HepG2 (cell line): ENCODE data around the gene CMTM2. TPM values are rescaled to one million over a fixed set of nuclear protein-coding genes. Genes with fewer than 3 reads are reported as not detected.
A peak's percentile ranks its signal among the peaks of the same experiment; 100 is the strongest.

ENCODE experiments used
- ATAC-seq: fragments of 200-7000 bp; cut with Tn5 transposase; 3 replicates; pipeline ENCODE4 v1.9.1; 2020; ENCODE audit warnings: mild to moderate bottlenecking, moderate library complexity
- BruUV-seq: library from RNA; stranded (reverse); fragments of 400-500 nt; replicated peaks from 2 replicates; lab custom pipeline; 2021; lab: Mats Ljungman, UMichigan
- CTCF ChIA-PET: fragments of 300-600 bp; formaldehyde crosslinking; extraction: SDS; loops from one replicate; lab custom pipeline; 2021; ENCODE audit warnings: low total read pairs, inconsistent platforms, low intra/inter-chr PET ratio; lab: Yijun Ruan, JAX
- POLR2A ChIA-PET: fragments of 350-600 bp; sonication (Branson Sonifier 250); formaldehyde crosslinking; loops from one replicate; lab custom pipeline; 2020; ENCODE audit warnings: antibody characterized with exemption, inconsistent platforms; lab: Yijun Ruan, JAX
- DNase-seq: peaks from one replicate; pipeline ENCODE4 v3.0.0-alpha.2; 2015; ENCODE audit warnings: low spot score
- FAIRE-seq: peaks from 3 replicates; lab custom pipeline; 2011; peaks lifted over from hg19 to GRCh38; lab: Jason Lieb, UNC
- H2AFZ ChIP-seq: one replicate; pipeline ENCODE4 v1.6.1; 2011; ENCODE audit warnings: low read length, inconsistent platforms
- H3K27ac ChIP-seq: fragments of 300-600 bp; 3 replicates; pipeline ENCODE4 v1.8.0; 2011; ENCODE audit warnings: mixed run types, mild to moderate bottlenecking, mixed read lengths, low read length, inconsistent platforms; ENCODE audit not compliant: insufficient read depth; ENCODE audit errors: extremely low read length
- H3K27me3 ChIP-seq, 2 experiments: fragments of 200-600 bp in 1 of 2; 2 replicates in 1 of 2; 3 replicates in 1 of 2; pipeline versions ENCODE4 v1.6.0 to v1.8.0; 2011; ENCODE audit warnings: low read length in 2 of 2, mild to moderate bottlenecking in 2 of 2, moderate library complexity in 2 of 2, inconsistent platforms in 1 of 2; ENCODE audit not compliant: insufficient read depth in 2 of 2, control insufficient read depth in 1 of 2
- H3K36me3 ChIP-seq, 2 experiments: fragments of 200-600 bp in 1 of 2; replicated peaks in 1 of 2; 2 replicates in 1 of 2; 3 replicates in 1 of 2; pipeline versions ENCODE4 v1.5.1 to v1.8.0; 2011; ENCODE audit warnings: low read length in 2 of 2, inconsistent platforms in 1 of 2; ENCODE audit not compliant: insufficient read depth in 2 of 2, control insufficient read depth in 1 of 2
- H3K4me1 ChIP-seq: 2 replicates; pipeline ENCODE4 v1.5.1; 2012; ENCODE audit warnings: low read length, inconsistent platforms; ENCODE audit not compliant: insufficient read depth
- H3K4me2 ChIP-seq: 2 replicates; pipeline ENCODE4 v1.6.0; 2011; ENCODE audit warnings: low read depth, low read length, inconsistent platforms
- H3K4me3 ChIP-seq, 3 experiments: fragments of 200-600 bp in 1 of 3; sonication (generic), shearing (Covaris generic) in 1 of 3; replicated peaks in 1 of 3; 2 replicates each; pipeline ENCODE4 v1.5.1; 2011 to 2016; ENCODE audit warnings: low read length in 3 of 3, inconsistent platforms in 2 of 3, low read depth in 2 of 3, mild to moderate bottlenecking in 2 of 3, control low read depth in 1 of 3, mixed read lengths in 1 of 3; ENCODE audit not compliant: insufficient read depth in 1 of 3
- H3K79me2 ChIP-seq: one replicate; pipeline ENCODE4 v1.6.1; 2011; ENCODE audit warnings: low read length, inconsistent platforms; ENCODE audit not compliant: insufficient read depth
- H3K9ac ChIP-seq: 2 replicates; pipeline ENCODE4 v1.6.0; 2011; ENCODE audit warnings: mild to moderate bottlenecking, low read depth, low read length, inconsistent platforms; ENCODE audit not compliant: insufficient read depth
- H3K9me3 ChIP-seq: 2 replicates; pipeline ENCODE4 v1.5.1; 2012; ENCODE audit warnings: mild to moderate bottlenecking, low read length
- H4K20me1 ChIP-seq: 2 replicates; pipeline ENCODE4 v1.6.0; 2011; ENCODE audit warnings: inconsistent platforms, mild to moderate bottlenecking, low read length, moderate library complexity; ENCODE audit not compliant: insufficient read depth
- EP300 ChIP-seq, 3 experiments: sonication (generic) in 1 of 3; formaldehyde crosslinking in 1 of 3; IDR thresholded peaks; 2 replicates each; pipeline versions ENCODE4 v1.5.1 to v1.6.1; 2011 to 2020; ENCODE audit warnings: low read depth in 2 of 3, low read length in 2 of 3, borderline replicate concordance in 1 of 3, improper control_type of control experiment in 1 of 3, mild to moderate bottlenecking in 1 of 3, missing genetic modification reagents in 1 of 3, moderate library complexity in 1 of 3
- HNRNPK ChIP-seq: fragments of 200-400 bp; formaldehyde crosslinking; IDR thresholded peaks from 2 replicates; pipeline ENCODE4 v1.6.1; 2018; ENCODE audit warnings: low read length, low read depth, moderate library complexity, mild to moderate bottlenecking; ENCODE audit not compliant: poor library complexity, severe bottlenecking
- MAFF ChIP-seq: IDR thresholded peaks from 2 replicates; pipeline ENCODE4 v1.6.1; 2011; ENCODE audit warnings: low read depth, low read length, improper control_type of control experiment
- MAFK ChIP-seq, 2 experiments: IDR thresholded peaks in 1 of 2; conservative IDR thresholded peaks in 1 of 2; 2 replicates each; pipeline ENCODE4 v1.6.1; 2011; ENCODE audit warnings: improper control_type of control experiment in 2 of 2, low read length in 2 of 2
- PCBP2 ChIP-seq: fragments of 200-400 bp; formaldehyde crosslinking; optimal IDR thresholded peaks from 2 replicates; pipeline ENCODE3; 2018; ENCODE audit warnings: low read length, low read depth; ENCODE audit not compliant: poor library complexity, severe bottlenecking
- RBM22 ChIP-seq: fragments of 200-400 bp; formaldehyde crosslinking; optimal IDR thresholded peaks from 2 replicates; pipeline ENCODE3; 2017; ENCODE audit warnings: mild to moderate bottlenecking, low read length, moderate library complexity
- SAP130 ChIP-seq: IDR thresholded peaks from 2 replicates; pipeline ENCODE4 v1.6.1; 2016; ENCODE audit warnings: low read depth
- SKI ChIP-seq: fragments of 450-650 bp; IDR thresholded peaks from one replicate; pipeline ENCODE4 v1.6.1; 2018; ENCODE audit warnings: mild to moderate bottlenecking; ENCODE audit not compliant: partially characterized antibody
- SP2 ChIP-seq: sonication (generic); formaldehyde crosslinking; IDR thresholded peaks from 2 replicates; pipeline ENCODE4 v1.5.1; 2020; ENCODE audit warnings: mild to moderate bottlenecking, missing genetic modification reagents
- ZNF256 ChIP-seq: sonication (generic); formaldehyde crosslinking; conservative IDR thresholded peaks from 2 replicates; pipeline ENCODE4 v1.4.0; 2020; ENCODE audit warnings: missing genetic modification reagents
- ZNF484 ChIP-seq: sonication (generic); formaldehyde crosslinking; IDR thresholded peaks from 2 replicates; pipeline ENCODE4 v1.5.1; 2020; ENCODE audit warnings: mild to moderate bottlenecking, low read depth, missing genetic modification reagents, borderline replicate concordance
- ZNF543 ChIP-seq: sonication (generic); formaldehyde crosslinking; IDR thresholded peaks from 2 replicates; pipeline ENCODE4 v1.4.0; 2020; ENCODE audit warnings: mild to moderate bottlenecking, missing genetic modification reagents
- ZNF773 ChIP-seq: sonication (generic); formaldehyde crosslinking; IDR thresholded peaks from 2 replicates; pipeline ENCODE4 v1.4.0; 2020; ENCODE audit warnings: missing genetic modification reagents, borderline replicate concordance
- ZNF878 ChIP-seq: sonication (generic); formaldehyde crosslinking; IDR thresholded peaks from 2 replicates; pipeline ENCODE4 v1.8.1; 2023; ENCODE audit warnings: mild to moderate bottlenecking, missing genetic modification reagents, moderate library complexity
- WGBS: methylation state at CpG from one replicate; pipeline ENCODE4 v1.1.6; 2017; ENCODE audit warnings: low lambda C conversion rate; 5-methylcytosine and 5-hydroxymethylcytosine counted together
- in situ Hi-C: cut with HindIII; loops from 2 replicates; pipeline ENCODE4 v1.10.0; 2017; ENCODE audit warnings: low pct_unique_long_range_greater_than_20kb; ENCODE audit not compliant: extremely low pct_ligation_motif_present
- intact Hi-C: fragments of 100-400 bp; cut with micrococcal nuclease; formaldehyde crosslinking; loops from one replicate; pipeline ENCODE4 v1.10.0; 2022; ENCODE audit not compliant: unreplicated experiment
- polyA plus RNA-seq, 8 experiments: library from polyadenylated mRNA; depleted of rRNA in 3 of 8; stranded (reverse) in 7 of 8; unstranded in 1 of 8; fragments of >200 nt; fragmentation: Illumina TruSeq in 4 of 8; extraction: Trizol in 4 of 8; gene quantifications; 2 replicates each; pipeline versions ENCODE4 v1.2.1 to v1.2.3, GENCODE V29; 2011 to 2016; ENCODE audit warnings: low read depth in 4 of 8, missing spikeins in 1 of 8, mixed read lengths in 1 of 8; ENCODE audit not compliant: insufficient read depth in 1 of 8
- total RNA-seq, 5 experiments: library from RNA; depleted of rRNA; stranded (reverse); fragments of >200 nt; fragmentation: Illumina TruSeq; extraction: Trizol; gene quantifications; 2 replicates each; pipeline ENCODE4 v1.2.3, GENCODE V29; 2016; ENCODE audit warnings: low read depth in 1 of 5
- TF ChIP-seq, protein P1 (sequence below): sonication (generic); formaldehyde crosslinking; IDR thresholded peaks from 2 replicates; pipeline ENCODE4 v1.5.0; 2020; ENCODE audit warnings: missing genetic modification reagents

Gene CMTM2
- total and polyA plus RNA-seq, 2 of the 13 experiments (the other 11 are each of a cell fraction or from before 2014, with no cell fraction given) = not detected

- no peaks in the 10 kb centered on the region for H3K9me3 ChIP-seq
These were observed 11.8 kb downstream of the CMTM2 start for GRCh38 chr16:66591018-66591417.

GRCh38 chr16:66592241-66592640 is 13.0 kb downstream of the CMTM2 start:
- TF ChIP-seq SKI (no peak), PCBP2 (peak; percentile 97), ZNF543 (CRISPR knock-in tag) (no peak), ZNF256 (CRISPR knock-in tag) (no peak), ZNF878 (CRISPR knock-in tag) (no peak), HNRNPK (peak; percentile 58), SAP130 (CRISPR knock-in tag) (no peak), SP2 (no peak), ZNF773 (CRISPR knock-in tag) (no peak)
- ChIA-PET CTCF (no interaction called here), POLR2A (no interaction called here)
- WGBS = 28% methylated on average over 3 of the region's 3 CpGs
- Histone ChIP-seq H3K36me3 (no peaks in the 10 kb centered on the region), H3K4me3 (no peak overlapping the region), H3K9me3 (no peaks in the 10 kb centered on the region), H3K9ac (no peak overlapping the region), H3K27me3 (peaks cover 3 to 17% of the 10 kb centered on the region in 2 experiments; a peak in 4 of 5 replicates), H3K4me2 (no peak overlapping the region), H2AFZ (no peak overlapping the region), H3K27ac (no peak overlapping the region), H3K4me1 (peaks cover 7% of the 10 kb centered on the region; the same call in 1 of the 2 replicates), H4K20me1 (no peaks in the 10 kb centered on the region), H3K79me2 (no peaks in the 10 kb centered on the region)
- in situ Hi-C loops (no loop called here), intact Hi-C loops (no loop called here)
- ATAC-seq (no peak), FAIRE-seq (no peak), DNase-seq (no peak)
- BruUV-seq = no TSS peak

More at GRCh38 chr16:66591018-66591417, 11.8 kb downstream of the CMTM2 start:
- BruUV-seq = no TSS peak
- intact Hi-C loops = no loop called here
- H3K4me2 ChIP-seq = no peak overlapping the region
- peaks cover 7% of the 10 kb centered on the region; the same call in 1 of the 2 replicates for H3K4me1 ChIP-seq
- FAIRE-seq = no peak
- H3K4me3 ChIP-seq = no peak overlapping the region
- H3K79me2 ChIP-seq = no peaks in the 10 kb centered on the region
- no peak overlapping the region for H2AFZ ChIP-seq
- TF ChIP-seq RBM22 = no peak
- TF ChIP-seq ZNF484 = no peak
- TF ChIP-seq MAFF = peak; percentile 77
- TF ChIP-seq, protein P1, sequence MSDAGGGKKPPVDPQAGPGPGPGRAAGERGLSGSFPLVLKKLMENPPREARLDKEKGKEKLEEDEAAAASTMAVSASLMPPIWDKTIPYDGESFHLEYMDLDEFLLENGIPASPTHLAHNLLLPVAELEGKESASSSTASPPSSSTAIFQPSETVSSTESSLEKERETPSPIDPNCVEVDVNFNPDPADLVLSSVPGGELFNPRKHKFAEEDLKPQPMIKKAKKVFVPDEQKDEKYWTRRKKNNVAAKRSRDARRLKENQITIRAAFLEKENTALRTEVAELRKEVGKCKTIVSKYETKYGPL (CRISPR knock-in tag) = no peak
- peak; percentile 82 to 89 for TF ChIP-seq MAFK (conservative IDR thresholded peaks at IDR 0.05 in 1 of 2, IDR thresholded peaks at IDR 0.05 in 1 of 2; ENCODE audit: low read length in 2 of 2)
- TF ChIP-seq EP300 (IDR thresholded peaks at IDR 0.05; ENCODE audit: low read depth in 2 of 2, low read length in 2 of 2) = no peak
- no peak for TF ChIP-seq EP300 (CRISPR knock-in tag; IDR thresholded peaks at IDR 0.05; ENCODE audit: borderline replicate concordance)
- no peak overlapping the region for H3K9ac ChIP-seq
- ATAC-seq = no peak
- peaks cover 5 to 25% of the 10 kb centered on the region in 2 experiments; a peak in 4 of 5 replicates for H3K27me3 ChIP-seq
- H4K20me1 ChIP-seq = no peaks in the 10 kb centered on the region
- in situ Hi-C loops = no loop called here
- WGBS = 57% methylated on average over 4 of the region's 4 CpGs
- H3K27ac ChIP-seq = no peak overlapping the region
- H3K36me3 ChIP-seq = no peaks in the 10 kb centered on the region
- ChIA-PET CTCF (no interaction called here), POLR2A (no interaction called here)
- no peak for DNase-seq
